Measurements from ENCODE around the gene GRHL1. TPM values are rescaled to one million over a fixed set of nuclear protein-coding genes. Genes with fewer than 3 reads are reported as not detected.

GRHL1 gene
- total and polyA plus RNA-seq, 2 experiments from 2014 or later, result 0.92 to 1.5 TPM

GRCh38 chr2:9937258-9937657, 14.2 kb upstream of the GRHL1 start:
- no peak for DNase-seq (ENCODE audit: low read depth in 1 of 2, low spot score in 1 of 2)
- H3K4me1 ChIP-seq (ENCODE audit: low read depth), result peaks cover 5% of the 10 kb centered on the region
- H3K27ac ChIP-seq, result no peak overlapping the region
- H3K36me3 ChIP-seq, result peaks cover 7% of the 10 kb centered on the region
- no peaks in the 10 kb centered on the region for H3K27me3 ChIP-seq
- H3K9me3 ChIP-seq (ENCODE audit: low read depth), result no peaks in the 10 kb centered on the region
- TF ChIP-seq CTCF (IDR thresholded peaks at IDR 0.05; ENCODE audit: low read depth, low read length), result no peak
- no peak overlapping the region for H3K4me3 ChIP-seq

- Histone ChIP-seq H3K4me3 (no peak overlapping the region), H3K27me3 (no peaks in the 10 kb centered on the region), H3K4me1 (ENCODE audit: low read depth) (peaks cover 5% of the 10 kb centered on the region), H3K36me3 (peaks cover 7% of the 10 kb centered on the region), H3K9me3 (ENCODE audit: low read depth) (no peaks in the 10 kb centered on the region), H3K27ac (no peak overlapping the region)
- TF ChIP-seq CTCF (IDR thresholded peaks at IDR 0.05; ENCODE audit: low read depth, low read length), result no peak
- no peak for DNase-seq (ENCODE audit: low read depth in 1 of 2, low spot score in 1 of 2)
Measured at GRCh38 chr2:9937968-9938367, 13.5 kb upstream of the GRHL1 start.

- H3K4me1 ChIP-seq (ENCODE audit: low read depth), result peaks cover 5% of the 10 kb centered on the region
- H3K27me3 ChIP-seq, result peaks cover 5% of the 10 kb centered on the region
- no peak overlapping the region for H3K4me3 ChIP-seq
- no peak overlapping the region for H3K27ac ChIP-seq
- DNase-seq (ENCODE audit: low read depth in 1 of 2, low spot score in 1 of 2), result no peak
- H3K9me3 ChIP-seq (ENCODE audit: low read depth), result no peaks in the 10 kb centered on the region
- H3K36me3 ChIP-seq, result no peaks in the 10 kb centered on the region
- TF ChIP-seq CTCF (IDR thresholded peaks at IDR 0.05; ENCODE audit: low read depth, low read length), result no peak
Measured at GRCh38 chr2:9939587-9940485, 11.7 kb upstream of the GRHL1 start.

GRCh38 chr2:9941196-9941995, 10.1 kb upstream of the GRHL1 start:
- peaks cover 5% of the 10 kb centered on the region for H3K4me1 ChIP-seq (ENCODE audit: low read depth)
- no peak for TF ChIP-seq CTCF (IDR thresholded peaks at IDR 0.05; ENCODE audit: low read depth, low read length)
- H3K4me3 ChIP-seq, result no peak overlapping the region
- no peaks in the 10 kb centered on the region for H3K9me3 ChIP-seq (ENCODE audit: low read depth)
- peak in 1 of 2 donors; percentile 64 for DNase-seq (ENCODE audit: low read depth in 1 of 2, low spot score in 1 of 2)
- no peak overlapping the region for H3K27ac ChIP-seq
- H3K27me3 ChIP-seq, result peaks cover 19% of the 10 kb centered on the region
- H3K36me3 ChIP-seq, result no peaks in the 10 kb centered on the region

- DNase-seq (ENCODE audit: low read depth in 1 of 2, low spot score in 1 of 2), result no peak
- TF ChIP-seq CTCF (IDR thresholded peaks at IDR 0.05; ENCODE audit: low read depth, low read length), result no peak
Measured at GRCh38 chr2:9941996-9942390, 9.5 kb upstream of the GRHL1 start.

More at GRCh38 chr2:9941996-9942390, 9.5 kb upstream of the GRHL1 start:
- Histone ChIP-seq H3K27me3 (peaks cover 20% of the 10 kb centered on the region), H3K4me1 (ENCODE audit: low read depth) (peaks cover 5% of the 10 kb centered on the region), H3K4me3 (no peak overlapping the region), H3K36me3 (no peaks in the 10 kb centered on the region), H3K27ac (no peak overlapping the region), H3K9me3 (ENCODE audit: low read depth) (no peaks in the 10 kb centered on the region)

All from cardiac muscle cell (in vitro differentiated cells and primary cell).